Islet precursor cell (in vitro differentiated cells): ENCODE results near the gene VPS4B.
"Not testable (repeated sequence)": the region's sequence is repeated elsewhere in the genome, so short reads cannot be mapped to it uniquely, and the experiment has no call there.

Experiments
- DNase-seq: peaks from one replicate; pipeline ENCODE4 v3.0.0-alpha.2; 2018

The VPS4B gene

GRCh38 chr18:63422087-63422863, at the start of gene VPS4B:
VPS4B (minus strand) TSS chr18:63422476; CDS start chr18:63422259, 217 bp downstream.
- DNase-seq, result peak; percentile 100

- DNase-seq, result no peak
Measured at GRCh38 chr18:63470751-63471150, 48.5 kb upstream of the VPS4B start.

- no peak for DNase-seq
Measured at GRCh38 chr18:63468575-63468974, 46.3 kb upstream of the VPS4B start.

- no peak for DNase-seq
Measured at GRCh38 chr18:63467699-63468098, 45.4 kb upstream of the VPS4B start.

GRCh38 chr18:63465059-63465458, 42.8 kb upstream of the VPS4B start:
- DNase-seq, result no peak

- no peak for DNase-seq
Measured at GRCh38 chr18:63464434-63464833, 42.2 kb upstream of the VPS4B start.

- no peak for DNase-seq
Measured at GRCh38 chr18:63460414-63460813, 38.1 kb upstream of the VPS4B start.

- DNase-seq, result no peak
Measured at GRCh38 chr18:63457977-63458376, 35.7 kb upstream of the VPS4B start.

GRCh38 chr18:63454497-63454896, 32.2 kb upstream of the VPS4B start:
- no peak for DNase-seq

- not testable (repeated sequence) for DNase-seq
Measured at GRCh38 chr18:63452751-63453150, 30.5 kb upstream of the VPS4B start.

- no peak for DNase-seq
Measured at GRCh38 chr18:63451799-63452660, 29.8 kb upstream of the VPS4B start.

- DNase-seq, result no peak
Measured at GRCh38 chr18:63449426-63449825, 27.1 kb upstream of the VPS4B start.

- no peak for DNase-seq
Measured at GRCh38 chr18:63447066-63447465, 24.8 kb upstream of the VPS4B start.

GRCh38 chr18:63446266-63446665, 24.0 kb upstream of the VPS4B start:
- no peak for DNase-seq

- no peak for DNase-seq
Measured at GRCh38 chr18:63445037-63445436, 22.8 kb upstream of the VPS4B start.

GRCh38 chr18:63444580-63444979, 22.3 kb upstream of the VPS4B start:
- no peak for DNase-seq

GRCh38 chr18:63443829-63444228, 21.6 kb upstream of the VPS4B start:
- no peak for DNase-seq

GRCh38 chr18:63440881-63441280, 18.6 kb upstream of the VPS4B start:
- DNase-seq, result no peak

- DNase-seq, result no peak
Measured at GRCh38 chr18:63440219-63440618, 17.9 kb upstream of the VPS4B start.

GRCh38 chr18:63439334-63439733, 17.1 kb upstream of the VPS4B start:
- DNase-seq, result peak; percentile 67

- no peak for DNase-seq
Measured at GRCh38 chr18:63438181-63438580, 15.9 kb upstream of the VPS4B start.

- no peak for DNase-seq
Measured at GRCh38 chr18:63433334-63433866, 11.1 kb upstream of the VPS4B start.

GRCh38 chr18:63431180-63431579, 8.9 kb upstream of the VPS4B start:
- DNase-seq, result no peak

- no peak for DNase-seq
Measured at GRCh38 chr18:63430526-63430925, 8.2 kb upstream of the VPS4B start.
